HUES6 (cell line): ENCODE measurements around the gene SPX.

ENCODE experiments used
- H3K27ac ChIP-seq: 2 replicates; pipeline ENCODE4 v1.7.0; 2013; ENCODE audit warnings: low read depth, mild to moderate bottlenecking, low read length, inconsistent platforms
- H3K27me3 ChIP-seq: 2 replicates; pipeline ENCODE4 v1.6.1; 2013; ENCODE audit warnings: low read length; ENCODE audit not compliant: control insufficient read depth, insufficient read depth
- H3K36me3 ChIP-seq: 2 replicates; pipeline ENCODE4 v1.6.1; 2013; ENCODE audit warnings: low read length; ENCODE audit not compliant: control insufficient read depth, insufficient read depth
- H3K4me1 ChIP-seq: 2 replicates; pipeline ENCODE4 v1.6.1; 2013; ENCODE audit warnings: low read length; ENCODE audit not compliant: control insufficient read depth, insufficient read depth
- H3K4me3 ChIP-seq: 2 replicates; pipeline ENCODE4 v1.5.1; 2013; ENCODE audit warnings: low read depth, low read length
- H3K9ac ChIP-seq: one replicate; pipeline ENCODE4 v1.6.1; 2013; ENCODE audit warnings: mild to moderate bottlenecking, low read length
- H3K9me3 ChIP-seq: 2 replicates; pipeline ENCODE4 v1.6.1; 2013; ENCODE audit warnings: low read depth, low read length; ENCODE audit not compliant: control insufficient read depth, insufficient read depth

The SPX gene

DNA sequence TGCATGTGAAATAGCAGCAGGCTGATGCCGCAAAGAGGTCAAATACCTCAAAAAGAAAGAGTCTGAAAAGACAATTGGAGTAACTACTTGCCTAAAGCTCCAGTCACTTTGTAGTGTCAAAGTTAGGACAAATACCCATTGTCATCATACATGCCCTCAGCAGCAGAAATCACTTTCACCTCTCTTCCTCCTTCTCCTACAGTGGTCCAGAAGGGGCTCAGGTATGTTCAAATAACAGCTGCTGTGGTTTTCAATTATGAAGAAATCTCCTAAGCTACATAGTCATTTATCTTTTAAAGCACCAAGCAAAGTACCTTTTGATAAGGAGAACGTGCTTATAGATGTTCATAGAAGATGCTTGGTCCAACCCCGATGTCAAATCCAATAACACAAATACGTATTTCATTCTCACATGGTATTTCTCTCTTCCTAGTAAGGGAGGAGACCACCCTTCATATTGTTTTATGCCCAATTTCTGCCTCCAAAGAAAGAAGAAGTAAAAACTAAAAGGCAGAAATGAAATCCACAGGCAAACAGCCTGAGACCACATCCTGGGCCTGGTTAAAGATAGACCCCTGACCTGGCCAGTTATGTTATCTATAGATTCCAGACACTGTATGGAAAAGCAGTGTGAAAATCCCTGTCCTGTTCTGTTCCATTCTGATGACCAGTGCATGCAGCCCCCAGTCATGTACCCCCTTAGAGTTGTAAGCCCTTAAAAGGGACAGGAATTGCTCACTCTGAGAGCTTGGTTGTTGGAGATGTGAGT lies 54.8 kb downstream of the SPX start:
- Histone ChIP-seq H3K4me3 (no peak overlapping the region), H3K27ac (no peak overlapping the region), H3K36me3 (no peaks in the 10 kb centered on the region), H3K4me1 (peaks cover 5% of the 10 kb centered on the region; the same call in 1 of the 2 replicates), H3K27me3 (no peaks in the 10 kb centered on the region), H3K9ac (no peak overlapping the region), H3K9me3 (no peaks in the 10 kb centered on the region)
